ENCODE results near the gene METAP1. TPM values are rescaled to one million over a fixed set of nuclear protein-coding genes. Genes with fewer than 3 reads are reported as not detected.
"Not testable (repeated sequence)": the region's sequence is repeated elsewhere in the genome, so short reads cannot be mapped to it uniquely, and the experiment has no call there.

Gene METAP1
- total and polyA plus RNA-seq, 2 experiments from 2014 or later = 40.1 to 55.4 TPM

GRCh38 chr4:99100876-99101275, 105.4 kb downstream of the METAP1 start:
- no peak overlapping the region for H3K4me3 ChIP-seq
- H3K4me1 ChIP-seq (ENCODE audit: low read depth) = no peaks in the 10 kb centered on the region
- no peaks in the 10 kb centered on the region for H3K9me3 ChIP-seq (ENCODE audit: low read depth)
- DNase-seq (ENCODE audit: low read depth in 1 of 2, low spot score in 1 of 2) = no peak
- TF ChIP-seq, protein P1, sequence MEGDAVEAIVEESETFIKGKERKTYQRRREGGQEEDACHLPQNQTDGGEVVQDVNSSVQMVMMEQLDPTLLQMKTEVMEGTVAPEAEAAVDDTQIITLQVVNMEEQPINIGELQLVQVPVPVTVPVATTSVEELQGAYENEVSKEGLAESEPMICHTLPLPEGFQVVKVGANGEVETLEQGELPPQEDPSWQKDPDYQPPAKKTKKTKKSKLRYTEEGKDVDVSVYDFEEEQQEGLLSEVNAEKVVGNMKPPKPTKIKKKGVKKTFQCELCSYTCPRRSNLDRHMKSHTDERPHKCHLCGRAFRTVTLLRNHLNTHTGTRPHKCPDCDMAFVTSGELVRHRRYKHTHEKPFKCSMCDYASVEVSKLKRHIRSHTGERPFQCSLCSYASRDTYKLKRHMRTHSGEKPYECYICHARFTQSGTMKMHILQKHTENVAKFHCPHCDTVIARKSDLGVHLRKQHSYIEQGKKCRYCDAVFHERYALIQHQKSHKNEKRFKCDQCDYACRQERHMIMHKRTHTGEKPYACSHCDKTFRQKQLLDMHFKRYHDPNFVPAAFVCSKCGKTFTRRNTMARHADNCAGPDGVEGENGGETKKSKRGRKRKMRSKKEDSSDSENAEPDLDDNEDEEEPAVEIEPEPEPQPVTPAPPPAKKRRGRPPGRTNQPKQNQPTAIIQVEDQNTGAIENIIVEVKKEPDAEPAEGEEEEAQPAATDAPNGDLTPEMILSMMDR (IDR thresholded peaks at IDR 0.05; ENCODE audit: low read depth, low read length) = no peak
- no peak overlapping the region for H3K27ac ChIP-seq
- H3K27me3 ChIP-seq = no peaks in the 10 kb centered on the region
- H3K36me3 ChIP-seq = no peaks in the 10 kb centered on the region

GRCh38 chr4:99102634-99103033, 107.1 kb downstream of the METAP1 start:
- no peak for DNase-seq (ENCODE audit: low read depth in 1 of 2, low spot score in 1 of 2)
- TF ChIP-seq, protein P1 (IDR thresholded peaks at IDR 0.05; ENCODE audit: low read depth, low read length) = no peak

GRCh38 chr4:99103166-99103565, 107.6 kb downstream of the METAP1 start:
- TF ChIP-seq, protein P1 (IDR thresholded peaks at IDR 0.05; ENCODE audit: low read depth, low read length) = no peak
- Histone ChIP-seq H3K36me3 (no peaks in the 10 kb centered on the region), H3K27ac (no peak overlapping the region), H3K9me3 (ENCODE audit: low read depth) (no peaks in the 10 kb centered on the region), H3K4me1 (ENCODE audit: low read depth) (no peaks in the 10 kb centered on the region), H3K4me3 (no peak overlapping the region), H3K27me3 (no peaks in the 10 kb centered on the region)
- no peak for DNase-seq (ENCODE audit: low read depth in 1 of 2, low spot score in 1 of 2)

More at GRCh38 chr4:99102634-99103033, 107.1 kb downstream of the METAP1 start:
- no peaks in the 10 kb centered on the region for H3K36me3 ChIP-seq
- H3K4me3 ChIP-seq = no peak overlapping the region
- no peaks in the 10 kb centered on the region for H3K4me1 ChIP-seq (ENCODE audit: low read depth)
- H3K27ac ChIP-seq = no peak overlapping the region
- no peaks in the 10 kb centered on the region for H3K27me3 ChIP-seq
- no peaks in the 10 kb centered on the region for H3K9me3 ChIP-seq (ENCODE audit: low read depth)

- Histone ChIP-seq H3K27ac (no peak overlapping the region), H3K27me3 (no peaks in the 10 kb centered on the region), H3K9me3 (ENCODE audit: low read depth) (no peaks in the 10 kb centered on the region), H3K4me3 (no peak overlapping the region), H3K4me1 (ENCODE audit: low read depth) (no peaks in the 10 kb centered on the region), H3K36me3 (no peaks in the 10 kb centered on the region)
- DNase-seq (ENCODE audit: low read depth in 1 of 2, low spot score in 1 of 2) = no peak
- TF ChIP-seq, protein P1 (IDR thresholded peaks at IDR 0.05; ENCODE audit: low read depth, low read length) = no peak
Observed at GRCh38 chr4:99104153-99104552, 108.6 kb downstream of the METAP1 start.

DNA sequence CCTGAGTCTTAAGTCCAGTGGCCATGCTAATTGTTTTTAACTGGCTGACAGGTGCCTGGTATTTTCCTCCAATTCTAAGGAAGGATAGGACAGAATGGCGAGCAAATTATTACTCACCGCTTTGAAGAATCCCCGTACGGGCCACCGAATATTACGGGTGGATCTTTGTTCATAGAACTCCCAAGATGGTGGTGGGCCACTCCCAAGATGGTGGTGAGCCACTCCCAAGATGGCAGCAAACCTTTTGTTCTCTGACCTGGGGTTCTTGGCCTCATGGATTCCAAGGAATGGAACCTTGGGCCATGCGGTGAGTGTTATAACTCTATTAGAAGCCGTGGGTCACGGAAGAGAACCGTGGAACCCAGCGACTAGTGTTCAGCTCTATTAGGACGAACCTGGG, 113.8 kb downstream of the METAP1 start:
- H3K27me3 ChIP-seq; H3K36me3 ChIP-seq; H3K27ac ChIP-seq; H3K9me3 ChIP-seq (ENCODE audit: low read depth); H3K4me1 ChIP-seq (ENCODE audit: low read depth); DNase-seq (ENCODE audit: low read depth in 1 of 2, low spot score in 1 of 2); H3K4me3 ChIP-seq: not testable (repeated sequence)

Other genes starting within 250 kb of the METAP1 start
- gene EIF4E, start 66.6 kb upstream of the METAP1 start, total RNA-seq = 72.3 and 119 TPM in 2 replicates
- gene EIF4E, start 66.6 kb upstream of the METAP1 start, polyA plus RNA-seq = 143 and 165 TPM in 2 replicates
- 148 TPM in 2 replicates for gene ADH5, start 93.1 kb downstream of the METAP1 start, total RNA-seq
- 177 and 199 TPM in 2 replicates for gene ADH5, start 93.1 kb downstream of the METAP1 start, polyA plus RNA-seq
- gene ADH4, start 148.6 kb downstream of the METAP1 start, total RNA-seq = not detected in 2 replicates
- 0.42 TPM in 1 of 2 replicates, not detected in the other for gene ADH4, start 148.6 kb downstream of the METAP1 start, polyA plus RNA-seq
- not detected in 2 replicates for gene ADH6, start 223.5 kb downstream of the METAP1 start, total RNA-seq
- 0.72 TPM in 1 of 2 replicates, not detected in the other for gene ADH6, start 223.5 kb downstream of the METAP1 start, polyA plus RNA-seq